BJ (cell line): ENCODE data around the gene HBS1L. TPM values are rescaled to one million over a fixed set of nuclear protein-coding genes. Genes with fewer than 3 reads are reported as not detected.

Source experiments
- CTCF ChIA-PET: fragments of 350-600 bp; formaldehyde crosslinking; extraction: SDS; loops from one replicate; lab custom pipeline; 2021; ENCODE audit warnings: antibody characterized with exemption, inconsistent platforms; lab: Yijun Ruan, JAX
- POLR2A ChIA-PET: fragments of 300-600 bp; sonication (Branson Sonifier 250); formaldehyde crosslinking; extraction: SDS; loops from one replicate; lab custom pipeline; 2021; ENCODE audit warnings: antibody characterized with exemption; lab: Charles Lee
- DNase-seq: peaks from one replicate; pipeline ENCODE4 v3.0.0-alpha.2; 2011; ENCODE audit warnings: low read depth
- H3K27me3 ChIP-seq: 2 replicates; pipeline ENCODE4 v1.6.0; 2011; ENCODE audit warnings: low read length; ENCODE audit not compliant: control insufficient read depth, insufficient read depth
- H3K36me3 ChIP-seq: 2 replicates; pipeline ENCODE4 v1.5.1; 2011; ENCODE audit warnings: low read length; ENCODE audit not compliant: control insufficient read depth, insufficient read depth
- H3K4me3 ChIP-seq: 2 replicates; pipeline ENCODE4 v1.5.1; 2011; ENCODE audit warnings: low read depth, mild to moderate bottlenecking, control low read depth, low read length
- polyA plus RNA-seq: library from polyadenylated mRNA; depleted of rRNA; stranded (reverse); fragments of >200 nt; gene quantifications from 2 replicates; pipeline ENCODE4 v1.2.3, GENCODE V29; 2011
- TF ChIP-seq, protein P1 (sequence below): IDR thresholded peaks from 2 replicates; pipeline ENCODE4 v1.5.1; 2011; ENCODE audit warnings: low read depth, mild to moderate bottlenecking, control low read depth, inconsistent platforms, low read length, moderate library complexity; ENCODE audit not compliant: insufficient read depth

The HBS1L gene
- polyA plus RNA-seq, 1 experiment: 44.3 TPM

DNA sequence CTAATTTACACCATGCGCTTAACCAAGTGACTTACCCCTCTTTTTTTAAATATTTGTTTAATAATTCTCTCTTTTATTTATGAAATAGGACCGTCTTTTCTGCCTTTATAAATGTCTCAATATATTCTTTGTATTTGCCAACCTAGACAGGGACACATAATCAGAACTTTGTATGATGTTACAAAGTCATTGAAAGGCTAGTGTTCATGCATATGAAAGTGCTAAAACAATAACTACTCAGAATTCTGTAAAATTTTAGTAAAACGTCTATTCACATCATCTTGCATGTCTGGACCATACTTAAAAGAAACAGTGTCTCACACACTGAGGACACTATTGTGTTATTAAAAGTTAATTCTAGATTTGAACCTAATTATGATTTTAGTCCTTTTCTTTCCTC lies 41.1 kb upstream of the HBS1L start:
- TF ChIP-seq, protein P1, sequence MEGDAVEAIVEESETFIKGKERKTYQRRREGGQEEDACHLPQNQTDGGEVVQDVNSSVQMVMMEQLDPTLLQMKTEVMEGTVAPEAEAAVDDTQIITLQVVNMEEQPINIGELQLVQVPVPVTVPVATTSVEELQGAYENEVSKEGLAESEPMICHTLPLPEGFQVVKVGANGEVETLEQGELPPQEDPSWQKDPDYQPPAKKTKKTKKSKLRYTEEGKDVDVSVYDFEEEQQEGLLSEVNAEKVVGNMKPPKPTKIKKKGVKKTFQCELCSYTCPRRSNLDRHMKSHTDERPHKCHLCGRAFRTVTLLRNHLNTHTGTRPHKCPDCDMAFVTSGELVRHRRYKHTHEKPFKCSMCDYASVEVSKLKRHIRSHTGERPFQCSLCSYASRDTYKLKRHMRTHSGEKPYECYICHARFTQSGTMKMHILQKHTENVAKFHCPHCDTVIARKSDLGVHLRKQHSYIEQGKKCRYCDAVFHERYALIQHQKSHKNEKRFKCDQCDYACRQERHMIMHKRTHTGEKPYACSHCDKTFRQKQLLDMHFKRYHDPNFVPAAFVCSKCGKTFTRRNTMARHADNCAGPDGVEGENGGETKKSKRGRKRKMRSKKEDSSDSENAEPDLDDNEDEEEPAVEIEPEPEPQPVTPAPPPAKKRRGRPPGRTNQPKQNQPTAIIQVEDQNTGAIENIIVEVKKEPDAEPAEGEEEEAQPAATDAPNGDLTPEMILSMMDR: no peak
- no peak overlapping the region for H3K4me3 ChIP-seq
- POLR2A ChIA-PET: no interaction called here
- CTCF ChIA-PET: interaction anchor here (1.4 kb wide), 1 partner anchor 9 kb away, joined by 4 read pairs; no protein-coding TSS in a partner anchor
- peaks cover 2% of the 10 kb centered on the region; the same call in 1 of the 2 replicates for H3K27me3 ChIP-seq
- DNase-seq: no peak
- no peaks in the 10 kb centered on the region for H3K36me3 ChIP-seq

DNA sequence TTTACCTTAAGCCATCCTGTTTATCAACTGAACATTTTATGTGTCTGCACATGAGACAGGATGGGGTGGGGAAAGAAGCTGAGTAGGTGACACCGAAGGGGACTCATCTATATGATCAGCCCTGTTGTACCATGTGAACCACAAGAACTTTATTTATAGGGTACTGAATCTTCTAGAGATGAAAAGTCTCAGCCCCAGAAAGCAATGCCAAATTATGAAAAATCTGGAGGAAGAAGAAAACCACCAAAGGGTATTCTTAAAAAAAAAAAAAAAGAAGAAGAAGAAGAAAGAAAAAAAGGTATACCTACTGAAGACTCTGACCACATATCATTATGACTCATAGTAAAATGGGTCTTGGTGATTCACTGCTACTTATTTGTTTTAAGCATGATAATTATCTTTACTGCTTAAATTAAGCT lies 39.8 kb upstream of the HBS1L start:
- TF ChIP-seq, protein P1: no peak
- CTCF ChIA-PET: interaction anchor here (0.7 kb wide), 1 partner anchor 1552 kb away, joined by 3 read pairs; no protein-coding TSS in a partner anchor
- no peak for DNase-seq
- H3K36me3 ChIP-seq: no peaks in the 10 kb centered on the region
- peaks cover 2% of the 10 kb centered on the region; the same call in 1 of the 2 replicates for H3K27me3 ChIP-seq
- no peak overlapping the region for H3K4me3 ChIP-seq
- POLR2A ChIA-PET: no interaction called here

DNA sequence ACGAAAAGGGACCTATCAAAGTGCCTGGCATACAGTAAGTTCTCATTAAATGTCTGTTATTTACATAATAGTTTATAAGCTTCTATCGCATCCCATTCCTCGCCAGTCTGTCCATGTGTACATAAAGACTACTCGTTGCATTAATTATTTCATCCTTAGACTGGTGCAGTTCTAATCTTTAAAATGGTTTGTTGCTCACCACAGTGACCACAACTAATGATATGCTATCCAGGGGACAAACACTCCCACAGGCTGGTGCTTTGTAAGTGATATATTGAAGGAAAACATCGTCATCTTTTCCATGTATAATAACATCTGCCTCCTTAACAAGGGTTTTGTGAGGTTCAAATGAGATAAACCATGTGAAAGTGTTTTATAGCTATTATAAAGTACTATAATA lies 39.0 kb upstream of the HBS1L start:
- TF ChIP-seq, protein P1: no peak
- Histone ChIP-seq H3K27me3 (peaks cover 2% of the 10 kb centered on the region; the same call in 1 of the 2 replicates), H3K36me3 (no peaks in the 10 kb centered on the region), H3K4me3 (no peak overlapping the region)
- no peak for DNase-seq
- CTCF ChIA-PET: no interaction called here
- POLR2A ChIA-PET: no interaction called here

DNA sequence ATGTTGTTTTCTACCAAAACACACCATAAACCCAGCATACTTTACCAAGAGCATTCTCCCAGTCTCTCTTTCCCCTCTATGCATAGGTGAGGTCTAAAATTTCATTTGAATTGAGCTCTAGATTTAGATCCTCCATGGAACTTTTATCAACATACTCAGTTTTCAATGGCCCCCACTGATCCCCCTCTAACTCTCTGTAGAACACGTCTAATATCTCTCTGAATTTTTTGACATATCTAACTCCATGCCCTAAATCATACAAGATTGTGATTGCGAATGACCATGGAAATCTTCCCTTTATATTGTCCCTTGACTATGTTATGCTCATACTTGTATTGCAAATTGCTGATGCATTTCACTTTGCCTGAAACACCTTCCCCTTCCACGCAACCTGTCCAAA lies 38.1 kb upstream of the HBS1L start:
- Histone ChIP-seq H3K4me3 (no peak overlapping the region), H3K36me3 (no peaks in the 10 kb centered on the region), H3K27me3 (peaks cover 2% of the 10 kb centered on the region; the same call in 1 of the 2 replicates)
- DNase-seq: no peak
- ChIA-PET CTCF (no interaction called here), POLR2A (no interaction called here)
- TF ChIP-seq, protein P1: no peak

DNA sequence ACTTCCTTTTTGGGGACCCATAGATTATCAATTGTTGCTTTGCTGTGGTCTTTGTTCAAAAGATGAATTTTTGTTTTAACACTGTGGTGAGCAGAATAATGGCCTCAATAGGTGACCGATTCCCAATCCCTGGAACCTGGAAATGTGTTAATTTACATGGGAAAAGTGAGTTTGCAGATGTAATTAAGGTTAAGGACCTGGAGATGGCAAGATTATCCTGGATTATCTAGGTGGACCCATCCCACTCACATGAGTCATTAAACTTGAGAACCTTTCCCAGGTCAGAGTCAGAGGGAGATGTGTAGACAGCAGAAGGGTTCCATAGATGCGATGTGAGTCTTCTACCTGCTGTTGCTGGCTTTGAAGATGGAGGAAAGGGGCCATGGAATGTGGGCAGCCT lies 36.2 kb upstream of the HBS1L start:
- TF ChIP-seq, protein P1: no peak
- Histone ChIP-seq H3K27me3 (peaks cover 2% of the 10 kb centered on the region), H3K4me3 (no peak overlapping the region), H3K36me3 (no peaks in the 10 kb centered on the region)
- DNase-seq: no peak
- CTCF ChIA-PET: interaction anchor here (1.3 kb wide), 1 partner anchor 28 kb away, joined by 3 read pairs; no protein-coding TSS in a partner anchor
- POLR2A ChIA-PET: no interaction called here
